ENCODE measurements around the gene FRAS1. TPM values are rescaled to one million over a fixed set of nuclear protein-coding genes. Genes with fewer than 3 reads are reported as not detected.

The FRAS1 gene
- total RNA-seq, 2 donors from 2014 or later: 77.0 to 78.3 TPM

- Histone ChIP-seq H3K4me3 (ENCODE audit: low read length) (no peak overlapping the region), H3K9me3 (ENCODE audit: control insufficient read depth, low read length) (no peaks in the 10 kb centered on the region), H3K36me3 (ENCODE audit: control insufficient read depth, insufficient read depth, low read length) (peaks cover 32% of the 10 kb centered on the region), H3K9ac (ENCODE audit: extremely low read depth, low read length, poor library complexity, severe bottlenecking) (no peak overlapping the region), H3K4me1 (ENCODE audit: control insufficient read depth, insufficient read depth, low read length) (peaks cover 4% of the 10 kb centered on the region), H3K27ac (ENCODE audit: low read depth, low read length) (no peak overlapping the region), H3K27me3 (ENCODE audit: control insufficient read depth, insufficient read depth, low read length, poor library complexity, severe bottlenecking) (no peaks in the 10 kb centered on the region)
- peaks cover 8% of the 10 kb centered on the region for H3K4me1 Mint-ChIP-seq
- H3K27ac Mint-ChIP-seq: no peak overlapping the region
- no peak for DNase-seq
- TF ChIP-seq CTCF (conservative IDR thresholded peaks at IDR 0.05): no peak
- 91 to 95% methylated on average over 6 to 10 of the region's 10 CpGs for WGBS, 2 experiments (ENCODE audit: insufficient coverage in 1 of 2, insufficient read length in 1 of 2)
- H3K4me3 Mint-ChIP-seq: no peak overlapping the region
- no peaks in the 10 kb centered on the region for H3K9me3 Mint-ChIP-seq
- no peaks in the 10 kb centered on the region for H3K27me3 Mint-ChIP-seq (ENCODE audit: insufficient read depth)
- H3K36me3 Mint-ChIP-seq (ENCODE audit: low read depth): peaks cover 4% of the 10 kb centered on the region
These were observed 22.8 kb downstream of the FRAS1 start for GRCh38 chr4:78079726-78080430.

GRCh38 chr4:78081541-78081940 lies 24.4 kb downstream of the FRAS1 start:
- H3K27ac Mint-ChIP-seq: no peak overlapping the region
- H3K9me3 Mint-ChIP-seq: no peaks in the 10 kb centered on the region
- H3K4me3 ChIP-seq (ENCODE audit: low read length): no peak overlapping the region
- no peaks in the 10 kb centered on the region for H3K27me3 Mint-ChIP-seq (ENCODE audit: insufficient read depth)
- no peaks in the 10 kb centered on the region for H3K27me3 ChIP-seq (ENCODE audit: control insufficient read depth, insufficient read depth, low read length, poor library complexity, severe bottlenecking)
- H3K4me1 ChIP-seq (ENCODE audit: control insufficient read depth, insufficient read depth, low read length): peaks cover 4% of the 10 kb centered on the region
- peaks cover 40% of the 10 kb centered on the region for H3K36me3 ChIP-seq (ENCODE audit: control insufficient read depth, insufficient read depth, low read length)
- H3K4me3 Mint-ChIP-seq: no peak overlapping the region
- no peaks in the 10 kb centered on the region for H3K9me3 ChIP-seq (ENCODE audit: control insufficient read depth, low read length)
- no peak for TF ChIP-seq CTCF (conservative IDR thresholded peaks at IDR 0.05)
- H3K4me1 Mint-ChIP-seq: peaks cover 8% of the 10 kb centered on the region
- peaks cover 17% of the 10 kb centered on the region for H3K36me3 Mint-ChIP-seq (ENCODE audit: low read depth)
- no peak overlapping the region for H3K9ac ChIP-seq (ENCODE audit: extremely low read depth, low read length, poor library complexity, severe bottlenecking)
- no peak overlapping the region for H3K27ac ChIP-seq (ENCODE audit: low read depth, low read length)
- DNase-seq: no peak
- WGBS, 2 experiments (ENCODE audit: insufficient coverage in 1 of 2, insufficient read length in 1 of 2): 93 to 100% methylated on average over 1 to 2 of the region's 2 CpGs

- H3K36me3 ChIP-seq (ENCODE audit: control insufficient read depth, insufficient read depth, low read length): peaks cover 33% of the 10 kb centered on the region
These were observed 25.9 kb downstream of the FRAS1 start for GRCh38 chr4:78083035-78083434.

More at GRCh38 chr4:78083035-78083434, 25.9 kb downstream of the FRAS1 start:
- Histone ChIP-seq H3K9me3 (ENCODE audit: control insufficient read depth, low read length) (no peaks in the 10 kb centered on the region), H3K4me1 (ENCODE audit: control insufficient read depth, insufficient read depth, low read length) (peaks cover 4% of the 10 kb centered on the region), H3K27me3 (ENCODE audit: control insufficient read depth, insufficient read depth, low read length, poor library complexity, severe bottlenecking) (no peaks in the 10 kb centered on the region), H3K4me3 (ENCODE audit: low read length) (no peak overlapping the region), H3K9ac (ENCODE audit: extremely low read depth, low read length, poor library complexity, severe bottlenecking) (no peak overlapping the region), H3K27ac (ENCODE audit: low read depth, low read length) (no peak overlapping the region)
- Mint-ChIP-seq H3K36me3 (ENCODE audit: low read depth) (peaks cover 14% of the 10 kb centered on the region), H3K9me3 (peaks cover 4% of the 10 kb centered on the region), H3K27me3 (ENCODE audit: insufficient read depth) (no peaks in the 10 kb centered on the region), H3K4me3 (no peak overlapping the region), H3K4me1 (peaks cover 8% of the 10 kb centered on the region), H3K27ac (no peak overlapping the region)
- no peak for DNase-seq
- TF ChIP-seq CTCF (conservative IDR thresholded peaks at IDR 0.05): no peak
